ENCODE data around the gene ADAM21. TPM values are rescaled to one million over a fixed set of nuclear protein-coding genes. Genes with fewer than 3 reads are reported as not detected.

Gene ADAM21
- total and polyA plus RNA-seq, 2 experiments from 2014 or later: not detected

DNA sequence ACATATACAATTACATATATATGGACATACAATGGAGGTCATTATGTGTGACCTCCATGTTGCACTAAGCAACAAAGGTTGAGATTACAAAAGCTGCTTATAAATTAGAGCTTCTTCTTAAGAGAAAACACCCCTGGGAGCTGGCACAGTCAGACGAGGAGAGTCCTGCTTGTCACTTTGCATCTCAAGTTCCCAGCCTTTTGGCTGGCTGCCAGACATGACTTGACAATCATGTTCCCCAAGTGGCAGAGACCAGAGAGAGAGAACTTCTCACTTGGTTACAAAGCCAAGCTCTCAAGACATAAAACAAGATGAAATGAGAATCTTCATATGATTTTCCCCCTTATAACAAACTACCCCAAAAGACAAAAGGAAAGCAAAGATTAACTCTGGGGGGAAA, 26.6 kb upstream of the ADAM21 start:
- no peak for ATAC-seq
- H3K36me3 ChIP-seq (ENCODE audit: insufficient read depth): peaks cover 4% of the 10 kb centered on the region
- no peak overlapping the region for H3K4me3 Mint-ChIP-seq

More for the DNA sequence above, 26.6 kb upstream of the ADAM21 start:
- H3K27ac Mint-ChIP-seq: no peak overlapping the region
- Histone ChIP-seq H3K4me3 (no peak overlapping the region), H3F3A (replicated peaks; ENCODE audit: low read depth) (peaks cover 12% of the 10 kb centered on the region; the same call in 1 of the 2 replicates), H3K4me2 (no peak overlapping the region), H4K20me1 (replicated peaks; ENCODE audit: insufficient read depth) (no peaks in the 10 kb centered on the region), H3K79me2 (replicated peaks; ENCODE audit: insufficient read depth) (no peaks in the 10 kb centered on the region), H3K9me2 (ENCODE audit: insufficient read depth) (peaks cover 7% of the 10 kb centered on the region; the same call in 1 of the 2 replicates), H3K27me3 (ENCODE audit: insufficient read depth) (no peaks in the 10 kb centered on the region), H3K27ac (ENCODE audit: low read depth) (no peak overlapping the region), H2AFZ (no peak overlapping the region), H3K4me1 (ENCODE audit: insufficient read depth) (no peaks in the 10 kb centered on the region)
- H3K27me3 Mint-ChIP-seq (ENCODE audit: insufficient read depth, low read depth, poor library complexity): peaks cover 2% of the 10 kb centered on the region
- H3K36me3 Mint-ChIP-seq (ENCODE audit: low read depth): peaks cover 13% of the 10 kb centered on the region; the same call in 2 of the 3 replicates
- peaks cover 46% of the 10 kb centered on the region for H3K9me3 Mint-ChIP-seq
- TF ChIP-seq NANOG (IDR thresholded peaks at IDR 0.05; ENCODE audit: borderline replicate concordance): no peak
- TF ChIP-seq EZH2phosphoT487 (IDR thresholded peaks at IDR 0.05; ENCODE audit: unreplicated experiment): no peak
- TF ChIP-seq JUNB (IDR thresholded peaks at IDR 0.05; ENCODE audit: unreplicated experiment): no peak
- no peak for TF ChIP-seq STAT1 (IDR thresholded peaks at IDR 0.05; ENCODE audit: unreplicated experiment)
- TF ChIP-seq, protein P1, sequence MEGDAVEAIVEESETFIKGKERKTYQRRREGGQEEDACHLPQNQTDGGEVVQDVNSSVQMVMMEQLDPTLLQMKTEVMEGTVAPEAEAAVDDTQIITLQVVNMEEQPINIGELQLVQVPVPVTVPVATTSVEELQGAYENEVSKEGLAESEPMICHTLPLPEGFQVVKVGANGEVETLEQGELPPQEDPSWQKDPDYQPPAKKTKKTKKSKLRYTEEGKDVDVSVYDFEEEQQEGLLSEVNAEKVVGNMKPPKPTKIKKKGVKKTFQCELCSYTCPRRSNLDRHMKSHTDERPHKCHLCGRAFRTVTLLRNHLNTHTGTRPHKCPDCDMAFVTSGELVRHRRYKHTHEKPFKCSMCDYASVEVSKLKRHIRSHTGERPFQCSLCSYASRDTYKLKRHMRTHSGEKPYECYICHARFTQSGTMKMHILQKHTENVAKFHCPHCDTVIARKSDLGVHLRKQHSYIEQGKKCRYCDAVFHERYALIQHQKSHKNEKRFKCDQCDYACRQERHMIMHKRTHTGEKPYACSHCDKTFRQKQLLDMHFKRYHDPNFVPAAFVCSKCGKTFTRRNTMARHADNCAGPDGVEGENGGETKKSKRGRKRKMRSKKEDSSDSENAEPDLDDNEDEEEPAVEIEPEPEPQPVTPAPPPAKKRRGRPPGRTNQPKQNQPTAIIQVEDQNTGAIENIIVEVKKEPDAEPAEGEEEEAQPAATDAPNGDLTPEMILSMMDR (conservative IDR thresholded peaks at IDR 0.05; ENCODE audit: low read depth in 2 of 2): no peak
- TF ChIP-seq EZH2 (IDR thresholded peaks at IDR 0.05; ENCODE audit: low read depth, unreplicated experiment): no peak
- no peak for TF ChIP-seq ZNF331 (CRISPR knock-in tag; IDR thresholded peaks at IDR 0.05; ENCODE audit: low read depth)
- TF ChIP-seq, protein P2, sequence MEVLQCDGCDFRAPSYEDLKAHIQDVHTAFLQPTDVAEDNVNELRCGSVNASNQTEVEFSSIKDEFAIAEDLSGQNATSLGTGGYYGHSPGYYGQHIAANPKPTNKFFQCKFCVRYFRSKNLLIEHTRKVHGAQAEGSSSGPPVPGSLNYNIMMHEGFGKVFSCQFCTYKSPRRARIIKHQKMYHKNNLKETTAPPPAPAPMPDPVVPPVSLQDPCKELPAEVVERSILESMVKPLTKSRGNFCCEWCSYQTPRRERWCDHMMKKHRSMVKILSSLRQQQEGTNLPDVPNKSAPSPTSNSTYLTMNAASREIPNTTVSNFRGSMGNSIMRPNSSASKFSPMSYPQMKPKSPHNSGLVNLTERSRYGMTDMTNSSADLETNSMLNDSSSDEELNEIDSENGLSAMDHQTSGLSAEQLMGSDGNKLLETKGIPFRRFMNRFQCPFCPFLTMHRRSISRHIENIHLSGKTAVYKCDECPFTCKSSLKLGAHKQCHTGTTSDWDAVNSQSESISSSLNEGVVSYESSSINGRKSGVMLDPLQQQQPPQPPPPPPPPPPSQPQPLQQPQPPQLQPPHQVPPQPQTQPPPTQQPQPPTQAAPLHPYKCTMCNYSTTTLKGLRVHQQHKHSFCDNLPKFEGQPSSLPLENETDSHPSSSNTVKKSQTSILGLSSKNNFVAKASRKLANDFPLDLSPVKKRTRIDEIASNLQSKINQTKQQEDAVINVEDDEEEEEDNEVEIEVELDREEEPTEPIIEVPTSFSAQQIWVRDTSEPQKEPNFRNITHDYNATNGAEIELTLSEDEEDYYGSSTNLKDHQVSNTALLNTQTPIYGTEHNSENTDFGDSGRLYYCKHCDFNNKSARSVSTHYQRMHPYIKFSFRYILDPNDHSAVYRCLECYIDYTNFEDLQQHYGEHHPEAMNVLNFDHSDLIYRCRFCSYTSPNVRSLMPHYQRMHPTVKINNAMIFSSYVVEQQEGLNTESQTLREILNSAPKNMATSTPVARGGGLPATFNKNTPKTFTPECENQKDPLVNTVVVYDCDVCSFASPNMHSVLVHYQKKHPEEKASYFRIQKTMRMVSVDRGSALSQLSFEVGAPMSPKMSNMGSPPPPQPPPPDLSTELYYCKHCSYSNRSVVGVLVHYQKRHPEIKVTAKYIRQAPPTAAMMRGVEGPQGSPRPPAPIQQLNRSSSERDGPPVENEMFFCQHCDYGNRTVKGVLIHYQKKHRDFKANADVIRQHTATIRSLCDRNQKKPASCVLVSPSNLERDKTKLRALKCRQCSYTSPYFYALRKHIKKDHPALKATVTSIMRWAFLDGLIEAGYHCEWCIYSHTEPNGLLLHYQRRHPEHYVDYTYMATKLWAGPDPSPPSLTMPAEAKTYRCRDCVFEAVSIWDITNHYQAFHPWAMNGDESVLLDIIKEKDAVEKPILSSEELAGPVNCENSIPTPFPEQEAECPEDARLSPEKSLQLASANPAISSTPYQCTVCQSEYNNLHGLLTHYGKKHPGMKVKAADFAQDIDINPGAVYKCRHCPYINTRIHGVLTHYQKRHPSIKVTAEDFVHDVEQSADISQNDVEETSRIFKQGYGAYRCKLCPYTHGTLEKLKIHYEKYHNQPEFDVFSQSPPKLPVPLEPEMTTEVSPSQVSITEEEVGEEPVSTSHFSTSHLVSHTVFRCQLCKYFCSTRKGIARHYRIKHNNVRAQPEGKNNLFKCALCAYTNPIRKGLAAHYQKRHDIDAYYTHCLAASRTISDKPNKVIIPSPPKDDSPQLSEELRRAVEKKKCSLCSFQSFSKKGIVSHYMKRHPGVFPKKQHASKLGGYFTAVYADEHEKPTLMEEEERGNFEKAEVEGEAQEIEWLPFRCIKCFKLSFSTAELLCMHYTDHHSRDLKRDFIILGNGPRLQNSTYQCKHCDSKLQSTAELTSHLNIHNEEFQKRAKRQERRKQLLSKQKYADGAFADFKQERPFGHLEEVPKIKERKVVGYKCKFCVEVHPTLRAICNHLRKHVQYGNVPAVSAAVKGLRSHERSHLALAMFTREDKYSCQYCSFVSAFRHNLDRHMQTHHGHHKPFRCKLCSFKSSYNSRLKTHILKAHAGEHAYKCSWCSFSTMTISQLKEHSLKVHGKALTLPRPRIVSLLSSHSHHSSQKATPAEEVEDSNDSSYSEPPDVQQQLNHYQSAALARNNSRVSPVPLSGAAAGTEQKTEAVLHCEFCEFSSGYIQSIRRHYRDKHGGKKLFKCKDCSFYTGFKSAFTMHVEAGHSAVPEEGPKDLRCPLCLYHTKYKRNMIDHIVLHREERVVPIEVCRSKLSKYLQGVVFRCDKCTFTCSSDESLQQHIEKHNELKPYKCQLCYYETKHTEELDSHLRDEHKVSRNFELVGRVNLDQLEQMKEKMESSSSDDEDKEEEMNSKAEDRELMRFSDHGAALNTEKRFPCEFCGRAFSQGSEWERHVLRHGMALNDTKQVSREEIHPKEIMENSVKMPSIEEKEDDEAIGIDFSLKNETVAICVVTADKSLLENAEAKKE (CRISPR knock-in tag; IDR thresholded peaks at IDR 0.05): no peak
- TF ChIP-seq CREB1 (CRISPR knock-in tag; IDR thresholded peaks at IDR 0.05; ENCODE audit: low read depth): no peak
- TF ChIP-seq, protein P3, sequence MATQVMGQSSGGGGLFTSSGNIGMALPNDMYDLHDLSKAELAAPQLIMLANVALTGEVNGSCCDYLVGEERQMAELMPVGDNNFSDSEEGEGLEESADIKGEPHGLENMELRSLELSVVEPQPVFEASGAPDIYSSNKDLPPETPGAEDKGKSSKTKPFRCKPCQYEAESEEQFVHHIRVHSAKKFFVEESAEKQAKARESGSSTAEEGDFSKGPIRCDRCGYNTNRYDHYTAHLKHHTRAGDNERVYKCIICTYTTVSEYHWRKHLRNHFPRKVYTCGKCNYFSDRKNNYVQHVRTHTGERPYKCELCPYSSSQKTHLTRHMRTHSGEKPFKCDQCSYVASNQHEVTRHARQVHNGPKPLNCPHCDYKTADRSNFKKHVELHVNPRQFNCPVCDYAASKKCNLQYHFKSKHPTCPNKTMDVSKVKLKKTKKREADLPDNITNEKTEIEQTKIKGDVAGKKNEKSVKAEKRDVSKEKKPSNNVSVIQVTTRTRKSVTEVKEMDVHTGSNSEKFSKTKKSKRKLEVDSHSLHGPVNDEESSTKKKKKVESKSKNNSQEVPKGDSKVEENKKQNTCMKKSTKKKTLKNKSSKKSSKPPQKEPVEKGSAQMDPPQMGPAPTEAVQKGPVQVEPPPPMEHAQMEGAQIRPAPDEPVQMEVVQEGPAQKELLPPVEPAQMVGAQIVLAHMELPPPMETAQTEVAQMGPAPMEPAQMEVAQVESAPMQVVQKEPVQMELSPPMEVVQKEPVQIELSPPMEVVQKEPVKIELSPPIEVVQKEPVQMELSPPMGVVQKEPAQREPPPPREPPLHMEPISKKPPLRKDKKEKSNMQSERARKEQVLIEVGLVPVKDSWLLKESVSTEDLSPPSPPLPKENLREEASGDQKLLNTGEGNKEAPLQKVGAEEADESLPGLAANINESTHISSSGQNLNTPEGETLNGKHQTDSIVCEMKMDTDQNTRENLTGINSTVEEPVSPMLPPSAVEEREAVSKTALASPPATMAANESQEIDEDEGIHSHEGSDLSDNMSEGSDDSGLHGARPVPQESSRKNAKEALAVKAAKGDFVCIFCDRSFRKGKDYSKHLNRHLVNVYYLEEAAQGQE (IDR thresholded peaks at IDR 0.05; ENCODE audit: unreplicated experiment): no peak
- TF ChIP-seq, protein P4, sequence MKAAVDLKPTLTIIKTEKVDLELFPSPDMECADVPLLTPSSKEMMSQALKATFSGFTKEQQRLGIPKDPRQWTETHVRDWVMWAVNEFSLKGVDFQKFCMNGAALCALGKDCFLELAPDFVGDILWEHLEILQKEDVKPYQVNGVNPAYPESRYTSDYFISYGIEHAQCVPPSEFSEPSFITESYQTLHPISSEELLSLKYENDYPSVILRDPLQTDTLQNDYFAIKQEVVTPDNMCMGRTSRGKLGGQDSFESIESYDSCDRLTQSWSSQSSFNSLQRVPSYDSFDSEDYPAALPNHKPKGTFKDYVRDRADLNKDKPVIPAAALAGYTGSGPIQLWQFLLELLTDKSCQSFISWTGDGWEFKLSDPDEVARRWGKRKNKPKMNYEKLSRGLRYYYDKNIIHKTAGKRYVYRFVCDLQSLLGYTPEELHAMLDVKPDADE (IDR thresholded peaks at IDR 0.05): no peak
- no peak for TF ChIP-seq ZNF114 (CRISPR knock-in tag; IDR thresholded peaks at IDR 0.05)
- no peak for TF ChIP-seq POLR2AphosphoS5 (IDR thresholded peaks at IDR 0.05; ENCODE audit: low read depth)
- no peak for DNase-seq (ENCODE audit: low spot score)
- no peaks in the 10 kb centered on the region for H3K4me1 Mint-ChIP-seq
